IPS DF 6.9 (cell line): Measurements from ENCODE around the gene CARD16.
"Not testable (repeated sequence)": the region's sequence is repeated elsewhere in the genome, so short reads cannot be mapped to it uniquely, and the experiment has no call there.

Experiments used
- DNase-seq: peaks from one replicate; pipeline ENCODE4 v3.0.0-alpha.2; 2013; ENCODE audit warnings: low read depth, low spot score
- H3K27ac ChIP-seq: one replicate; pipeline ENCODE4 v1.5.1; 2013; ENCODE audit warnings: low read length, control low read depth
- H3K27me3 ChIP-seq: 2 replicates; pipeline ENCODE4 v1.6.1; 2013; ENCODE audit warnings: mild to moderate bottlenecking, low read length; ENCODE audit not compliant: control insufficient read depth, insufficient read depth
- H3K36me3 ChIP-seq: 2 replicates; pipeline ENCODE4 v1.6.1; 2013; ENCODE audit warnings: low read length; ENCODE audit not compliant: control insufficient read depth, insufficient read depth
- H3K4me1 ChIP-seq: 2 replicates; pipeline ENCODE4 v1.6.1; 2013; ENCODE audit warnings: low read length; ENCODE audit not compliant: control insufficient read depth, insufficient read depth
- H3K4me3 ChIP-seq: 2 replicates; pipeline ENCODE4 v1.5.1; 2013; ENCODE audit warnings: mild to moderate bottlenecking, low read length
- H3K9me3 ChIP-seq: 2 replicates; pipeline ENCODE4 v1.6.1; 2013; ENCODE audit warnings: low read length, inconsistent platforms; ENCODE audit not compliant: control insufficient read depth, insufficient read depth
- WGBS: extraction: QIAGEN DNeasy Blood & Tissue Kit; methylation state at CpG from one replicate; pipeline ENCODE4 v1.1.7; 2013; ENCODE audit warnings: mixed read lengths, missing lambda C conversion rate; ENCODE audit not compliant: insufficient read length, insufficient coverage; 5-methylcytosine and 5-hydroxymethylcytosine counted together

Gene CARD16

GRCh38 chr11:105044557-105045524, at the start of gene CARD16:
CARD16 (minus strand) TSS chr11:105045335; CDS start chr11:105045297, 38 bp downstream.
- H3K36me3 ChIP-seq, H3K4me1 ChIP-seq, H3K9me3 ChIP-seq, H3K27me3 ChIP-seq, DNase-seq, H3K27ac ChIP-seq, H3K4me3 ChIP-seq: not testable (repeated sequence)
- no CpG with 5 or more reads among the region's 5 CpGs for WGBS

DNA sequence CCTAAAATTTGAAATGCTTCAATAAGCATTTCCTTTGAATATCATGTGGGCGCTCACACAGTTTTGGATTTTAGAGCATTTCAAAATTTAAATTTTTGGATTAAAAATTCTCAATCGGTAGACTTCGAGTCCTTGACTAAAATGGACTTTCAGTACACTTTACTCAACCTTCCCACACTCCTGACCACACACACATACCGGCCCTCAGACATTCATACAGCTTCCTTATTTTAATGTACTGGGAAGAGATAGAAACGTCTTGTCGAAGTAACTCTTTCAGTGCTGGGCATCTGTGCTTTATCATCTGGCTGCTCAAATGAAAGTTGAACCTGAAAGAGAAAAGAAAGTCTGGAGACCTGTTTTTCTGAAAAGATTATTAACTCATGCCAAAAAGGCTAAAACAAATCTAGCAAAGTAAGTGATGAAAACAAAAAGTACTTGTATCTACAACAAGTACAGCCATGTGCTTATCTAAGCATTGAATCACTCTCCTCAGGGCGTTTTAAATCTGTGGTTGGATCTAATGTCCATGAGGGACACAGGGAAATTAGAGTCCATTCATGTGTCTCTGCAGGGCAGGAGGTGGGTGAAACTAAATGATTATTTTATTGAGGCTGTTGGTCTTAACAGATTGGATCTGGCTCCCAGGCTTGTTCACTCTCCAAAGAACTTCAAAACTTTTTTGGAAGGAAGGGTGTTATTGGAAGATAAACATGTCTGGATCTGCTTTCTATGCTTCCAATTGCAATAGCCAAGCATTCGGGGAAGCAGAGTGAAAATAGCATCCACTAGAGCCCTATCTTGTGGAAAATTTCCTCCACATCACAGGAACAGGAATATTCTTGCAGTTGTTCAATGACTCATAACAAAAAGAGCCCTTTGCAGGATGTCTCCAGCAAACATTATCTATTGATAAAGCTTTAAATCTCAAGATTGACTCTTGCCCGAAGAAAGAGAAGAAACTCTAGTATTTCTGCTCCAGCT, 47.4 kb upstream of the CARD16 start:
- Histone ChIP-seq H3K4me1 (no peaks in the 10 kb centered on the region), H3K4me3 (no peak overlapping the region), H3K27ac (no peak overlapping the region), H3K27me3 (no peaks in the 10 kb centered on the region), H3K36me3 (no peaks in the 10 kb centered on the region), H3K9me3 (no peaks in the 10 kb centered on the region)
- DNase-seq = no peak
- WGBS = no CpG with 5 or more reads among the region's 9 CpGs

- WGBS = no CpG with 5 or more reads among the region's 5 CpGs
- no peaks in the 10 kb centered on the region for H3K9me3 ChIP-seq
- H3K4me3 ChIP-seq = no peak overlapping the region
- no peaks in the 10 kb centered on the region for H3K36me3 ChIP-seq
- H3K27me3 ChIP-seq = no peaks in the 10 kb centered on the region
- DNase-seq = no peak
- H3K27ac ChIP-seq = no peak overlapping the region
- peaks cover 5% of the 10 kb centered on the region for H3K4me1 ChIP-seq
Observed at GRCh38 chr11:105081412-105082150, 36.4 kb upstream of the CARD16 start.

GRCh38 chr11:105080171-105080906, 35.2 kb upstream of the CARD16 start:
- not testable (repeated sequence) for H3K4me1 ChIP-seq, H3K4me3 ChIP-seq, H3K9me3 ChIP-seq, H3K27ac ChIP-seq, H3K36me3 ChIP-seq, H3K27me3 ChIP-seq, DNase-seq
- no CpG with 5 or more reads among the region's 6 CpGs for WGBS

DNA sequence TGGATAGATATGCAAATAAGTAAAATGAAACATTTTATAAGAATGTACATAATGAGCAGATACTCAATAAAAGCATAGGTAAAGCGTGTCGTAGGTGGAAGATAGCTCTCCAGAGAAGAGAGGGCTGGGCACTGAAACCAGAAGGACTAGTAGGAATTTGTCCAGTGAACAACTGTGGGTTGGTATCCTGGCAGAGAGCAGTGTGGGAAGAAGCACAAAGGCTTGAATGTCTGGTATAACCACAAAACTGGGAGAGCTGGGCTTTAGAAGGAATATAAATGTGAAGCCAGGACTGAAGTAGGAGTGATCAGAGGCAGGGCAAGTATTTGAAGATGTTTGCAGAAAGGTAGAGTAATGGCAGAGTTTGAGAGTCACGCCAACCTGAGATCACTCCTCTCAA, 33.1 kb upstream of the CARD16 start:
- Histone ChIP-seq H3K27me3 (no peaks in the 10 kb centered on the region), H3K4me3 (no peak overlapping the region), H3K27ac (no peak overlapping the region), H3K36me3 (no peaks in the 10 kb centered on the region), H3K4me1 (peaks cover 5% of the 10 kb centered on the region), H3K9me3 (no peaks in the 10 kb centered on the region)
- DNase-seq = no peak
- no CpG with 5 or more reads among the region's 3 CpGs for WGBS

DNA sequence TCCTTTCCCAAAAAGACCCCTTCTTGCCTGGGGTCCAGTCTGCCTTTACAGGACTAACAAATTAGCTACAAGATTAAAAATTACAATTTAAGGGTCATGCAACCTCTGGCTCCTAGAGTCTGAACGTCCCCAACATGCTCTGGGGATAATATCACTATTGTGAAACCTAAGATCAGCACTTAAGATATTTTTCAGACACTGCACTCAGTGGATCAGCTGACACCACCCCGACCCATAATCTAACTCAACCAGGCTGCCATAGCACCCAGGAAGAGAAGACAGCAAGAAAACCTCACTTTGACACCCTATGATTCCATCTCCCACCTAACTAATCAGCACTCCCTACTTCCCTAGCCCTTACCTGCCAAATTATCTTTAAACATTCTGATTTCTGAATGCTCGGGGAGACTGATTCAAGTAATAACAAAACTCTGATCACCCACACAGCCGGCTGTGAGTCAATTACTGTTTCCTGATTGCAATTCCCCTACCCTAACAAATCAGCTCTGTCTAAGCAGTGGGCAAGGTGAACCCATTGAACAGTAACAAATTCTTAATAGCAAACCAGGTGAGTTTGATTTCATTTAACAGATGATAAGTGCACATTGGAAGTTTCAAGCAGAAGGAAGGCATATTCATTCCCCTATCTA, 32.1 kb upstream of the CARD16 start:
- not testable (repeated sequence) for DNase-seq, H3K27ac ChIP-seq, H3K27me3 ChIP-seq

DNA sequence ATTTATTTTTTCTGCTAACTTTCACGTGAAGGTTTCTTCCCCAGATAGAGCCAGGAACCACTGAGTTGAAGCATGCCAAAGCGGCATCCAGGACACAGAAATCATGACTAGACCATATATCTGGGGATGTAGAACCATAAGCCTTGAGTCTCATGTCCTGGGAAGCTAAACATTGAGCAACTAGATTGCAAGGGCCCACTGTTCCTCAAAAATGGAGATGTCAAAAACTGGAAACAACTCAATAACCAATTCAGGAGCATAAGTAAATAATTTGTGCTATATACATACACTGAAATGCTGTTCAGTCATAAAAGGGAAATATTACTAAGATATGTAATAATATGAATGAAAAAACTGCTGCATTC, 29.0 kb upstream of the CARD16 start:
- no peak overlapping the region for H3K27ac ChIP-seq
- H3K4me1 ChIP-seq = no peaks in the 10 kb centered on the region
- no peak for DNase-seq
- H3K9me3 ChIP-seq = no peaks in the 10 kb centered on the region
- H3K27me3 ChIP-seq = no peaks in the 10 kb centered on the region
- no peak overlapping the region for H3K4me3 ChIP-seq
- H3K36me3 ChIP-seq = no peaks in the 10 kb centered on the region
- WGBS = no CpG with 5 or more reads among the region's 2 CpGs

More for the DNA sequence above, 32.1 kb upstream of the CARD16 start:
- no CpG with 5 or more reads among the region's 4 CpGs for WGBS
- H3K4me3 ChIP-seq, H3K36me3 ChIP-seq, H3K4me1 ChIP-seq, H3K9me3 ChIP-seq: not testable (repeated sequence)

GRCh38 chr11:105073456-105074165, 28.5 kb upstream of the CARD16 start:
- Histone ChIP-seq H3K4me1 (no peaks in the 10 kb centered on the region), H3K9me3 (no peaks in the 10 kb centered on the region), H3K4me3 (no peak overlapping the region), H3K27ac (no peak overlapping the region), H3K36me3 (no peaks in the 10 kb centered on the region), H3K27me3 (no peaks in the 10 kb centered on the region)
- DNase-seq = no peak
- no CpG with 5 or more reads among the region's 1 CpG for WGBS

DNA sequence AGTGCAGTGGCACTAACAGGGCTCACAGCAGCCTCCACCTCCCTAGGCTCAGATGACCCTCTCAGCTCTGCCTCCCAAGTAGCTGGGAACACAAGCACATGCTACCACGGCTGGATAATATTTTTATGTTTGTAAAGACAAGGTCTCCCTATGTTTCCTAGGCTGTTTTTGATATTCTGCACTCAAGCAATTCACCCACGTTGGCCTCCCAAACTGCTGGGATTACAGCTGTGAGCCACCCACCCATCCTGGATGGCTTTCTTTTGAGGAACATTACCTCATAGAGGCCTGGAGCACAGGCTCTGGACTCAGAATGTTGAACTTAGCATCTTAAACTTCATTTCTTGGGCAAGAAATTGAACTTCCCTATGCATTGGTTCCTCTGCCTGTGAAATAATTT, 26.9 kb upstream of the CARD16 start:
- H3K4me3 ChIP-seq, H3K9me3 ChIP-seq, H3K4me1 ChIP-seq, H3K36me3 ChIP-seq, H3K27ac ChIP-seq, DNase-seq, H3K27me3 ChIP-seq: not testable (repeated sequence)
- no CpG with 5 or more reads among the region's 2 CpGs for WGBS
